Lower lobe of right lung (tissue), 2 donors: Measurements from ENCODE around the gene SCGB1A1. TPM values are rescaled to one million over a fixed set of nuclear protein-coding genes. Genes with fewer than 3 reads are reported as not detected.

Source experiments
- ATAC-seq, 2 donors: fragments of 200-7000 bp; cut with Tn5 transposase; one replicate each; pipeline ENCODE4 v1.9.1; 2020 to 2022; ENCODE audit warnings: mild to moderate bottlenecking in 2 of 2, moderate library complexity in 2 of 2
- DNase-seq: peaks from one replicate; pipeline ENCODE4 v3.0.0-alpha.2; 2020
- H3K27ac ChIP-seq: fragments of 200-600 bp; one replicate; pipeline ENCODE4 v1.8.0; 2022
- H3K27me3 ChIP-seq: fragments of 200-600 bp; one replicate; pipeline ENCODE4 v1.8.0; 2022; ENCODE audit warnings: low read depth
- H3K36me3 ChIP-seq: fragments of 200-600 bp; one replicate; pipeline ENCODE4 v1.8.0; 2022; ENCODE audit warnings: mild to moderate bottlenecking
- H3K4me1 ChIP-seq: fragments of 200-600 bp; one replicate; pipeline ENCODE4 v1.8.0; 2022
- H3K4me3 ChIP-seq: fragments of 200-600 bp; one replicate; pipeline ENCODE4 v1.8.0; 2022; ENCODE audit warnings: mild to moderate bottlenecking
- H3K9me3 ChIP-seq: fragments of 200-600 bp; one replicate; pipeline ENCODE4 v1.8.0; 2022
- intact Hi-C: fragments of 100-400 bp; cut with DNase I; formaldehyde crosslinking; loops from one replicate; pipeline ENCODE4 v1.11.0; 2022
- total RNA-seq: library from RNA; stranded (reverse); fragmentation: NEBNext Ultra II Directional; extraction: Animal tissue kit (Norgen Biotek cat#: 25700); gene quantifications from one replicate; pipeline ENCODE4 v1.2.1, GENCODE V29; 2021
- TF ChIP-seq, protein P1 (sequence below): fragments of 200-600 bp; IDR thresholded peaks from one replicate; pipeline ENCODE4 v1.8.0; 2022; ENCODE audit warnings: antibody characterized with exemption, mild to moderate bottlenecking
- donor health status: DM: no; HTN: yes; CAD: no; lungs with severe emphysema.

Gene SCGB1A1
- total RNA-seq, 1 donor from 2014 or later, result 3,364 TPM

DNA sequence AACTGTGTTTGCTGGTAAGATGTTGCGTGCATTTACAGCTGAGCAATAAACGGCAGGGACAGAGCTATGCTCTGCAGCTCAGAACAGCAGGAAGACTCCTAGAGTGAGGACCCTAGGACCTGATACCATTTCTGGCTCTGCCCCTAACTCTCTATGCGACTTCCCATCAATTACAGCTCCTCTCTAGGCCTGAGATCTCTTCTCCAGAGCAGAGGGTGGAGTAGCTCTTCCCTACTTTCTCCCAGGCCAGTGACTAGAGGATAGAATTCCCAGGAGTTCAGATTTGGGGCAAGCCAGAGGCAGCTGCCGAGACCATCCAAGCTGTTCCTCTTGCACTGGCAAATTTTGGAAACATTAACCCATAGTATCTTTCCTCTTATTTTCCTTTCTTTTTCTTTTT, 12.8 kb upstream of the SCGB1A1 start:
- Histone ChIP-seq H3K9me3 (no peaks in the 10 kb centered on the region), H3K36me3 (no peaks in the 10 kb centered on the region), H3K27me3 (no peaks in the 10 kb centered on the region), H3K4me3 (no peak overlapping the region), H3K27ac (no peak overlapping the region), H3K4me1 (peaks cover 20% of the 10 kb centered on the region)
- DNase-seq, result no peak
- intact Hi-C loops, result no loop called here
- no peak for ATAC-seq
- TF ChIP-seq, protein P1, sequence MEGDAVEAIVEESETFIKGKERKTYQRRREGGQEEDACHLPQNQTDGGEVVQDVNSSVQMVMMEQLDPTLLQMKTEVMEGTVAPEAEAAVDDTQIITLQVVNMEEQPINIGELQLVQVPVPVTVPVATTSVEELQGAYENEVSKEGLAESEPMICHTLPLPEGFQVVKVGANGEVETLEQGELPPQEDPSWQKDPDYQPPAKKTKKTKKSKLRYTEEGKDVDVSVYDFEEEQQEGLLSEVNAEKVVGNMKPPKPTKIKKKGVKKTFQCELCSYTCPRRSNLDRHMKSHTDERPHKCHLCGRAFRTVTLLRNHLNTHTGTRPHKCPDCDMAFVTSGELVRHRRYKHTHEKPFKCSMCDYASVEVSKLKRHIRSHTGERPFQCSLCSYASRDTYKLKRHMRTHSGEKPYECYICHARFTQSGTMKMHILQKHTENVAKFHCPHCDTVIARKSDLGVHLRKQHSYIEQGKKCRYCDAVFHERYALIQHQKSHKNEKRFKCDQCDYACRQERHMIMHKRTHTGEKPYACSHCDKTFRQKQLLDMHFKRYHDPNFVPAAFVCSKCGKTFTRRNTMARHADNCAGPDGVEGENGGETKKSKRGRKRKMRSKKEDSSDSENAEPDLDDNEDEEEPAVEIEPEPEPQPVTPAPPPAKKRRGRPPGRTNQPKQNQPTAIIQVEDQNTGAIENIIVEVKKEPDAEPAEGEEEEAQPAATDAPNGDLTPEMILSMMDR, result no peak

GRCh38 chr11:62409831-62410230, 9.0 kb upstream of the SCGB1A1 start:
- Histone ChIP-seq H3K4me3 (no peak overlapping the region), H3K4me1 (no peaks in the 10 kb centered on the region), H3K9me3 (no peaks in the 10 kb centered on the region), H3K27me3 (no peaks in the 10 kb centered on the region), H3K27ac (no peak overlapping the region), H3K36me3 (no peaks in the 10 kb centered on the region)
- TF ChIP-seq, protein P1, result no peak
- DNase-seq (no peak), ATAC-seq (no peak)
- intact Hi-C loops, result no loop called here

DNA sequence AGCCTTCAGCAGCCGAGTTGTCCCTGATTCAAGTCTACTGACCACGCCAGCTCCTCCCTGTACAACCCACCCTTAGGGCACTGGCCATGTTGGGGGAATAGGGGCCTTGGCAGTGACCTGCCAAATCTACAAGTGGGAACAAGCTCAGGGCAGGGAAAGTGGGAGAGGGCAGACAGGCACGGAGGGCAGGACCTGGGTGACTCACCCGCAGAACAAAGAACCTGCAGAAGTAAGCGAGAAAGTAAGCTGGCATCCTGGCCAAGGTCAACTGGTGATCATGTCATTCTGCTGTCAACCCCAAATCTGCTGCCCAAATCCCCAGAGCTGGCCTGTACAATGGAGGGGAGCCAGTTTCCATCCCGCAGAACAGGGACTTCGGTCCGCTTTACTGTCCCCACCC, 7.9 kb upstream of the SCGB1A1 start:
- DNase-seq (no peak), ATAC-seq (no peak)
- Histone ChIP-seq H3K27ac (no peak overlapping the region), H3K4me3 (no peak overlapping the region), H3K9me3 (no peaks in the 10 kb centered on the region), H3K36me3 (no peaks in the 10 kb centered on the region), H3K27me3 (no peaks in the 10 kb centered on the region), H3K4me1 (no peaks in the 10 kb centered on the region)
- TF ChIP-seq, protein P1, result no peak
- intact Hi-C loops, result no loop called here

GRCh38 chr11:62411524-62411923, 7.3 kb upstream of the SCGB1A1 start:
- intact Hi-C loops, result no loop called here
- H3K9me3 ChIP-seq, result no peaks in the 10 kb centered on the region
- DNase-seq, result no peak
- H3K27ac ChIP-seq, result no peak overlapping the region
- TF ChIP-seq, protein P1, result no peak
- no peaks in the 10 kb centered on the region for H3K27me3 ChIP-seq
- H3K36me3 ChIP-seq, result no peaks in the 10 kb centered on the region
- no peaks in the 10 kb centered on the region for H3K4me1 ChIP-seq
- ATAC-seq, result no peak
- H3K4me3 ChIP-seq, result no peak overlapping the region

- no peak overlapping the region for H3K4me3 ChIP-seq
- DNase-seq (no peak), ATAC-seq (peak in 1 of 2 donors; percentile 31)
- no peaks in the 10 kb centered on the region for H3K27me3 ChIP-seq
- no peaks in the 10 kb centered on the region for H3K4me1 ChIP-seq
- H3K27ac ChIP-seq, result no peak overlapping the region
- H3K36me3 ChIP-seq, result no peaks in the 10 kb centered on the region
- no peaks in the 10 kb centered on the region for H3K9me3 ChIP-seq
- TF ChIP-seq, protein P1, result no peak
- intact Hi-C loops, result no loop called here
Measured at GRCh38 chr11:62413060-62413696, 5.7 kb upstream of the SCGB1A1 start.
